Heart left ventricle (tissue), 16 donors: ENCODE measurements around the gene ZNF319. TPM values are rescaled to one million over a fixed set of nuclear protein-coding genes. Genes with fewer than 3 reads are reported as not detected.
A peak's percentile ranks its signal among the peaks of the same experiment; 100 is the strongest.

Experiments used
- ATAC-seq, 4 donors: fragments of 200-7000 bp; cut with Tn5 transposase; one replicate each; pipeline ENCODE4 v1.9.1; 2020 to 2022; ENCODE audit warnings: moderate library complexity in 4 of 4, mild to moderate bottlenecking in 3 of 4, moderate number of reproducible peaks in 1 of 4
- DNase-seq, 5 donors: peaks; one replicate each; pipeline ENCODE4 v3.0.0-alpha.2; 2020
- H3K27ac ChIP-seq, 12 donors: fragments of 200-600 bp; sonication (generic) in 4 of 12; one replicate each; pipeline versions ENCODE4 v1.5.0 to v1.8.0; 2016 to 2022; ENCODE audit warnings: mild to moderate bottlenecking in 2 of 12
- H3K27me3 ChIP-seq, 9 donors: fragments of 200-600 bp; sonication (generic) in 2 of 9; one replicate each; pipeline versions ENCODE4 v1.5.1 to v1.8.0; 2016 to 2022; ENCODE audit warnings: mild to moderate bottlenecking in 3 of 9
- H3K36me3 ChIP-seq, 9 donors: fragments of 200-600 bp; sonication (generic) in 2 of 9; one replicate each; pipeline versions ENCODE4 v1.5.0 to v1.8.0; 2018 to 2022; ENCODE audit warnings: mild to moderate bottlenecking in 2 of 9
- H3K4me1 ChIP-seq, 12 donors: fragments of 200-600 bp; sonication (generic) in 4 of 12; one replicate each; pipeline versions ENCODE4 v1.5.0 to v1.8.0; 2016 to 2022; ENCODE audit warnings: mild to moderate bottlenecking in 3 of 12
- H3K4me3 ChIP-seq, 12 donors: fragments of 200-600 bp; sonication (generic) in 4 of 12; one replicate each; pipeline versions ENCODE4 v1.5.0 to v1.8.0; 2017 to 2022; ENCODE audit warnings: mild to moderate bottlenecking in 9 of 12, moderate library complexity in 4 of 12
- H3K9me3 ChIP-seq, 12 donors: fragments of 200-600 bp; sonication (generic) in 4 of 12; one replicate each; pipeline versions ENCODE4 v1.5.0 to v1.8.0; 2016 to 2022; ENCODE audit warnings: mild to moderate bottlenecking in 1 of 12
- POLR2A ChIP-seq, 2 donors: fragments of 450-650 bp; IDR thresholded peaks; one replicate each; pipeline ENCODE4 v1.6.1; 2017; ENCODE audit warnings: antibody characterized with exemption in 2 of 2, mild to moderate bottlenecking in 2 of 2, moderate library complexity in 2 of 2
- WGBS, 4 donors: extraction: QIAGEN DNeasy Blood & Tissue Kit in 2 of 4; methylation state at CpG; one replicate each; pipeline versions ENCODE4 v1.1.5 to v1.1.7; 2013 to 2018; 5-methylcytosine and 5-hydroxymethylcytosine counted together
- intact Hi-C, 10 donors: fragments of 100-400 bp; cut with DNase I; formaldehyde crosslinking; loops; one replicate each; pipeline versions ENCODE4 v1.11.1 to v1.14.2; 2022
- polyA plus RNA-seq, 2 donors: library from polyadenylated mRNA; stranded (reverse); fragments of 200-250 nt; gene quantifications; one replicate each; pipeline ENCODE4 v1.2.3, GENCODE V29; 2013
- total RNA-seq, 9 donors: library from RNA; depleted of rRNA in 2 of 9; stranded (reverse); fragments of >200 nt in 2 of 9; fragmentation: NEBNext Ultra II Directional in 3 of 9; extraction: Animal tissue kit (Norgen Biotek cat#: 25700) in 3 of 9; gene quantifications; one replicate each; pipeline versions ENCODE4 v1.1.0 to v1.2.4, GENCODE V29; 2016 to 2023
- TF ChIP-seq, protein P1 (sequence below), 12 donors: fragments of 200-600 bp; sonication (generic) in 4 of 12; IDR thresholded peaks; one replicate each; pipeline versions ENCODE4 v1.5.0 to v1.8.0; 2018 to 2022; ENCODE audit warnings: antibody characterized with exemption in 12 of 12, mild to moderate bottlenecking in 5 of 12
- donor health status: ischemic (EF 13 %, LVEDD 7.1; RV severe dilation, severe dysfunction).
- donor health status: healthy with polysubstance abuse.
- donor health status: DM: no; HTN: yes; CAD: no.
- donor health status: DM: no; HTN: no; CAD: no.
- donor health status: ischemic (EF 25% LVEDD 6.9; RV normal size, moderate dysfunction).
- donor health status: ischemic (EF 25% LVEDD 5.7; RV mildly dilated, moderate dysfunction).
- donor health status: healthy.
- donor health status: DM: yes; HTN: yes; CAD: no.
- donor health status: ischemic (EF 35%, LVEDD 5.7; RV mildly dilated, moderate dysfunction).
- donor health status: nonischemic (EF 11% LVEDD 7.7; RV severe dilation, severe dysfunction).
- donor health status: DM: yes; HTN: yes; CAD: no.
- donor health status: PGD.
- donor health status: ischemic (EF 29% LVEDD 5.4; RV normal size, mild dysfunction).
- donor health status: nonischemic (EF 23%, LVEDD 6.1; RV moderate dilation, normal function).

Gene ZNF319
- total and polyA plus RNA-seq, 11 donors, result 5.6 to 10.5 (median 8.6) TPM

DNA sequence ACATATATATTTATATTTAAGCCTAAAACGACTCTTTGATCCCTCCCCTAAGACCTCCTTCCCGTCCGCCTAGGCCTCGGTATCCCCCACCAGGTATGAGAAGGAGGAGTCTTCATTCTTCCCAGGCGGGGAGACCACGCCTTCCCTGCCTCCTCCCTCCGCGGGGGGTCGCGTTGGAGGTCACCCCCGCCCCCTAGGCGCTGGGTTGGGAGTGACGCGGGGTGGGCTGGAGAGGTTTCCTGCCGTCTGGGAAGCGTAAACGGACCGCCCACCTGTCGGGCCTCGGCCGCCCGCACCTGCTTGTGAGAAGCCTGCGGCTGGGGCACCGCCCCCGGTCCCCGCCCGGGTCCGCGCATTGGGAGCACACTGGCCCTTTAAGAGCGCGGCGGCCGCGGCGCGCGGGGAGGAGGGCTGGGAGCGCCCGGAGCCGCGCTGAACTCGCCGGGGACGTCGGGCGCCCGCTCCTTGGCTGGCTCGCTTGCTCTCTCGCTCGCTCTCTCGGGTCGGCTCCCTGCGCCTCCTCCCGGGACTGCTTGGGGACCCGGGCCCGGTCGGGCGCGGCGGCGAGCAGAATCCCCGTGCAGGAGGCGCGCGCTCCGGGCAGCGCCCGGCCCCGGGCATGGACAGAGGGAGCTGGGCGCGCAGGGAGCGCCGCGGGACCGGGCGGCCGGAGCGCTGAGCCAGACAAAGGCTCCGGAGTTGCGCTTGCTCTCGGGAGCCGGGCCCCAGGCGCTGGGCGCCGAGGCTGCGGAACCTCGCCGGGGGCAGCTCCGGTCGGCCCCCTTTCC lies 25.1 kb upstream of the ZNF319 start, which contains the start of gene MMP15:
Gene MMP15, plus strand, starts transcription at position 404 of the 788 bp plus-strand sequence. CDS start 597 bp downstream, outside the sequence.
- Histone ChIP-seq H3K36me3 (peaks cover 0 to 8% (median 0%) of the 10 kb centered on the region in 9 donors), H3K27ac (peak within 1 kb of the TSS; percentile 75 to 99 (median 95)), H3K4me3 (peak within 1 kb of the TSS; percentile 60 to 96 (median 88)), H3K27me3 (peaks cover 0 to 25% (median 0%) of the 10 kb centered on the region in 9 donors), H3K9me3 (no peaks in the 10 kb centered on the region), H3K4me1 (peaks cover 17 to 91% (median 67%) of the 10 kb centered on the region in 12 donors)
- intact Hi-C loops, result loop anchor here in 5 of 10 donors (5.0 to 10.0 kb wide), 7 partner anchors 57 to 459 kb away; partner anchors contain the start of gene CSNK2A2 (in 3 of the 5)
- 0 to 1% (median 1%) methylated on average over 22 to 90 of the region's 90 CpGs for WGBS, 4 donors
- ATAC-seq, result peak; percentile 32 to 67 (median 56)
- peak in 1 of 2 donors; percentile 69 for TF ChIP-seq POLR2A (IDR thresholded peaks at IDR 0.05)
- TF ChIP-seq, protein P1, sequence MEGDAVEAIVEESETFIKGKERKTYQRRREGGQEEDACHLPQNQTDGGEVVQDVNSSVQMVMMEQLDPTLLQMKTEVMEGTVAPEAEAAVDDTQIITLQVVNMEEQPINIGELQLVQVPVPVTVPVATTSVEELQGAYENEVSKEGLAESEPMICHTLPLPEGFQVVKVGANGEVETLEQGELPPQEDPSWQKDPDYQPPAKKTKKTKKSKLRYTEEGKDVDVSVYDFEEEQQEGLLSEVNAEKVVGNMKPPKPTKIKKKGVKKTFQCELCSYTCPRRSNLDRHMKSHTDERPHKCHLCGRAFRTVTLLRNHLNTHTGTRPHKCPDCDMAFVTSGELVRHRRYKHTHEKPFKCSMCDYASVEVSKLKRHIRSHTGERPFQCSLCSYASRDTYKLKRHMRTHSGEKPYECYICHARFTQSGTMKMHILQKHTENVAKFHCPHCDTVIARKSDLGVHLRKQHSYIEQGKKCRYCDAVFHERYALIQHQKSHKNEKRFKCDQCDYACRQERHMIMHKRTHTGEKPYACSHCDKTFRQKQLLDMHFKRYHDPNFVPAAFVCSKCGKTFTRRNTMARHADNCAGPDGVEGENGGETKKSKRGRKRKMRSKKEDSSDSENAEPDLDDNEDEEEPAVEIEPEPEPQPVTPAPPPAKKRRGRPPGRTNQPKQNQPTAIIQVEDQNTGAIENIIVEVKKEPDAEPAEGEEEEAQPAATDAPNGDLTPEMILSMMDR (IDR thresholded peaks at IDR 0.05), result no peak
- peak; percentile 73 to 88 (median 78) for DNase-seq

DNA sequence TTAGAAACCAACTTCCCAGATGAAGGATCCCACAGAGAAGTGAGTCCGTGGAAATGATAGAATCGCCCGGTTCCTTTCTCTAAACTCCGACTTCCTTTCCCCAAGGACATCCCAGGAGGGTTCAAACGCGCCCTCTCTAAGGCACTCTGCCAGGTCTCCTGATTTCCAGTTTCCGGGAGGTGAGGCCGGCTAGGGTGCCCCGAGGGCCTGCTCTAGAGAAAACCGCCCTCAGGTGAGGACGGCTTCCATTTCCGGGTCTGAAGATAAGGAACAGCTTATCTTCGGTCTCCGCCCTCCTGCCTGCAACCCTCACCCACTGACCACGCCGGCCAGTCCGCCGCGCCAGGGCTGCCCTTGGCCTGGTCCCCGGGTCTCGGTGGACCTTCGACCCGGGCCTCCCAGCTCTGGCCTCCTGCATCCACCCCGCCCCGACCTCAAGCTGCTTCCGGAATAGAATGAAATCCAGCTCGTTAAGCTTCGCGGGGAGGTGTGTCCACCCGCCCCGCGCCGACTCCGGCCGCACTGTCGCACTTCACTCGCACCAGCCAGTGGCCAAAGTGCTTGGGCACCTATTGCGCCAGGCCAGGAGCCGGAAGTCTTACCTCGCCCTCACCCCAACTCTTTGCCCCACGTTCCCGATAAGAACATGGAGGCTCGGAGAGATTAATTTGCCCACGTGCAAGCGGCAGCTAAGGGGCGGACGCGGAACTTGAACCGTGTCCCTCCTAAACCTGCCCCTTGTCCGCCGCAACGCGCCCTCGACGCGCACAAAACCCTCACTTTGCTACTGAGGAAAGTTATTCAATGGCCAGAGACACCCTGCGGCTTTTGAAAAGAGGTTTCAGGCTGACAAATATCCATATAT lies 24.2 kb upstream of the ZNF319 start:
- WGBS, 4 donors, result 9 to 21% (median 13%) methylated on average over 49 to 57 of the region's 57 CpGs
- intact Hi-C loops, result loop anchor here in 5 of 10 donors (5.0 to 10.0 kb wide), 8 partner anchors 58 to 460 kb away; partner anchors contain the start of gene CSNK2A2 (in 4 of the 5)
- H3K4me1 ChIP-seq, result peaks cover 14 to 84% (median 64%) of the 10 kb centered on the region in 12 donors
- ATAC-seq (no peak), DNase-seq (peak in 3 of 5 donors; percentile 37 to 69 (median 51))
- peaks cover 0 to 14% (median 0%) of the 10 kb centered on the region in 9 donors for H3K36me3 ChIP-seq
- peak overlapping the region in 11 of 12 donors; percentile 75 to 99 (median 96) for H3K27ac ChIP-seq
- H3K27me3 ChIP-seq, result peaks cover 0 to 25% (median 0%) of the 10 kb centered on the region in 9 donors
- no peak for TF ChIP-seq POLR2A (IDR thresholded peaks at IDR 0.05)
- TF ChIP-seq, protein P1 (IDR thresholded peaks at IDR 0.05), result no peak
- H3K9me3 ChIP-seq, result no peaks in the 10 kb centered on the region
- H3K4me3 ChIP-seq, result peak overlapping the region; percentile 60 to 96 (median 88)

DNA sequence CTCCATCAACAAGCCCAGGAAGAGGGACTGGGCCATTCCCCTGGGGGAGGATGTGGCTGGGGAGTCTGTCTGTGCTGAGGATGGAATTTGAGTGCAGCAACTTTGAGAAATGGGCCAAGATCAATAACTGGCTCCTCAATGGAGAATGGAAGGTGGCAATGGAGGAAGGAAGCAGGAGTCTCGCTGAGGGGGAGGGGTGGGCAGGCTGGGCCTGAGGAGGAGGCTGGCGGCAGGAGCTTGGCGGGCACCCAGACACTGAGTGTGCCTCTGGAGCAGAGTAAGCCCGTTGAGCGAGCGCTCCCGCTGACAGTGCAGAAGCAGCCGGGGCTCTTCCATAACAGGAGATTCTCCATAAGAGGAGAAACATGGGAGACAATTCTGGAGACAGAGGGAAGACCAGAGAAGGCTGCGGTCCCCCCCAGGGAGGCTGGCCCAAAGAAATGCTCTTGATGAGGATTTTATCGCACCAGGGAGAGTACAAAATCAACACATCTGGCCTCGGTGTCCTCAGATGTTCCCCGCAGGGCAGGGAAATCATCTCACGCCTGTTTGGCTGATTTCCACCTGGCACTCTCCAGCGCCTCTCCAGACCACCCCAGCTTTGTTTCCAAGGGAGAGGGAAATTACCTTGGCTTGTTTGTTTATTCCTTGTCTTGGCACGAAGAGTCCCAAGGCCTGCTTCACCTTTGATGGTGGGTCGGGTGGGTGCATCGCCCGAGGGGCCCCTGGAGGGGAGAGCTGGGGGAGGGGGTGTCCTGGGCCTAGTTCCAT lies 22.3 kb upstream of the ZNF319 start:
- Histone ChIP-seq H3K36me3 (peaks cover 0 to 30% (median 13%) of the 10 kb centered on the region in 9 donors), H3K27ac (peak overlapping the region in 10 of 12 donors; percentile 19 to 78 (median 57)), H3K4me1 (peaks cover 14 to 64% (median 46%) of the 10 kb centered on the region in 12 donors), H3K9me3 (no peaks in the 10 kb centered on the region), H3K27me3 (peaks cover 0 to 22% (median 0%) of the 10 kb centered on the region in 9 donors), H3K4me3 (peak overlapping the region in 2 of 12 donors; percentile 2 to 5)
- ATAC-seq (peak; percentile 33 to 60 (median 42)), DNase-seq (peak; percentile 80 to 89 (median 87))
- 13 to 17% (median 13%) methylated on average over 16 to 18 of the region's 18 CpGs for WGBS, 4 donors
- intact Hi-C loops, result loop anchor here in 7 of 10 donors (1.0 to 10.0 kb wide), 10 partner anchors 100 to 462 kb away; partner anchors contain the start of gene CSNK2A2 (in 3 of the 7)
- no peak for TF ChIP-seq POLR2A (IDR thresholded peaks at IDR 0.05)
- TF ChIP-seq, protein P1 (IDR thresholded peaks at IDR 0.05), result no peak
